HG03060 (cell line): ENCODE results near the gene ASL.
A peak's percentile ranks its signal among the peaks of the same experiment; 100 is the strongest.
"Not testable (repeated sequence)": the region's sequence is repeated elsewhere in the genome, so short reads cannot be mapped to it uniquely, and the experiment has no call there.

Experiments used
- ATAC-seq: cut with Tn5 transposase; IDR thresholded peaks from one replicate; pipeline ENCODE4 v1.9.1; 2021; ENCODE audit warnings: low read depth, moderate number of reproducible peaks; ENCODE audit not compliant: unreplicated experiment

The ASL gene

GRCh38 chr7:66072208-66072607 lies 3.4 kb upstream of the ASL start:
- not testable (repeated sequence) for ATAC-seq

GRCh38 chr7:66076462-66077329 lies 1.1 kb downstream of the ASL start:
- ATAC-seq: no peak

DNA sequence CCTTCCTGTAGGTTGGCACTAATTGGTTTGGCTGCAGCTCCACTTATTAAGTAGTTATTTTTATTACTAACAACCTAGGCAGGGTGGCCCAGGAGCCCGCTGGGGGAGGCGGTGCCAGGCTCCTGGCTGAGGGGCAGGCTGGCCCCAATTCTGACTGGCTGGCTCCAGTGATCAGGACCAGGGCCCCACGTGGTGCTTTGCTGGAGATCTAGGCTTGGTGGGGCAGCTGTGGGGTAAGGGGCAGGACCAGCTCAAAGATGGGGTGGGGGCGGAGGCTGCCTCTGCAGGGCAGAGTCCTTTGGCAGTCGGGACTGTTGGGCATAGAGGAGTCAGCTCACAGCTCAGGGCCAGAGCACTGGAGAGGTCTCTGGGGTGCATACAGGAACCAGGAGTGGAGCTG lies 2.4 kb downstream of the ASL start:
- no peak for ATAC-seq

DNA sequence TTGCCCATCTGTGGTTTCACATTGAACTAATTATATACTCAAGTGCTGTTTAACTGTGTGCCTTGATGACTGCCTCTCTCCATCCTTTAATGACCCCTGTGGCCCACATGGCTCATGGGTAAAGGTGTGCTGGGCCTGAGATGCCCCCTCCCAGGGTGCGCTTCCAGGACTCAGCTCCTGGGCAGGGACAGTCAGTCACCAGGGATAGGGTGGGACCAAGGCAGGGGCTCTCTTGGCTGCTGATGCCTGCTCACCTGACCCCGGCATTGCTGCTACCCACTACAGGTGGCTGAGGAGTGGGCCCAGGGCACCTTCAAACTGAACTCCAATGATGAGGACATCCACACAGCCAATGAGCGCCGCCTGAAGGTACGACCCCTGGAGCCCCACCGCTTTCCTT lies 6.5 kb downstream of the ASL start:
- ATAC-seq: no peak

DNA sequence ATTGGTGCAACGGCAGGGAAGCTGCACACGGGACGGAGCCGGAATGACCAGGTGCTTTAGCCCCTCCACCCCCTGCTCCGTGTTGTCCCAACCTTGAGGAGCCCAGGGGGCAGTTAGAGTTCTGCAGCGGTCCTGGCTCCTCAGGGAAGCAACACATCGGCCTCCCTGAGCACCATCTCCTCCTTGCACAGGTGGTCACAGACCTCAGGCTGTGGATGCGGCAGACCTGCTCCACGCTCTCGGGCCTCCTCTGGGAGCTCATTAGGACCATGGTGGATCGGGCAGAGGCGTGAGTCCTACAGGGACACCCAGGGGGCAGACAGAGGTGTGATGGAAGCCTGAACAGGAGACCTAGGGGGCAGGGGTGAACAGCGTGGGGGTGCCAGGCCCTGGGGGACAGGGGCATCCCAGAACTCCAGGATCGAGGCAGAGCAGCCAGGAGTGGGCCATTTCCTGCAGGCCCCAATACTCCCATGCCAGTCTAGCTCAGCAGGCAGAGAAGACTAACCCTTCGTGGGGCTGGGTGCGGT lies 7.3 kb downstream of the ASL start:
- no peak for ATAC-seq

DNA sequence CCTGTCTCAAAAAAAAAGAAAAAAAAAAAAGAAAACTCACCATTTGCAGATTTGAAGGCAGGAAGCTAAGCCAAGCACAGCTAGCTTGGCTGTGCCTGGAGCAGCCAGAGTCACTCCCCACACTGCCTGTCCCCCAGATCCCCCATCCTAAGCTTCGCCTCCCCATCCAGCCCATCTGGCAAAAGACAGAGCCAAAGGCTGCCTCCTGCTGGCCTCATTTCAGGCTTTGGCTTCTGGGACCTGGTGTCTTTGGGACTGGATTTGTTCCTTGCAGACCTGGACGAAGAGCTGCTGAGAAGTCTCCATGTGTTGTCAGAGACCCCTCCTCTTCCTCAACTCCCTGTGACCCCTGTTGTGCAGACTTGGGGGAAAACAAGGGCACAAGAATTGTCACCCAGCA lies 8.1 kb downstream of the ASL start:
- no peak for ATAC-seq

DNA sequence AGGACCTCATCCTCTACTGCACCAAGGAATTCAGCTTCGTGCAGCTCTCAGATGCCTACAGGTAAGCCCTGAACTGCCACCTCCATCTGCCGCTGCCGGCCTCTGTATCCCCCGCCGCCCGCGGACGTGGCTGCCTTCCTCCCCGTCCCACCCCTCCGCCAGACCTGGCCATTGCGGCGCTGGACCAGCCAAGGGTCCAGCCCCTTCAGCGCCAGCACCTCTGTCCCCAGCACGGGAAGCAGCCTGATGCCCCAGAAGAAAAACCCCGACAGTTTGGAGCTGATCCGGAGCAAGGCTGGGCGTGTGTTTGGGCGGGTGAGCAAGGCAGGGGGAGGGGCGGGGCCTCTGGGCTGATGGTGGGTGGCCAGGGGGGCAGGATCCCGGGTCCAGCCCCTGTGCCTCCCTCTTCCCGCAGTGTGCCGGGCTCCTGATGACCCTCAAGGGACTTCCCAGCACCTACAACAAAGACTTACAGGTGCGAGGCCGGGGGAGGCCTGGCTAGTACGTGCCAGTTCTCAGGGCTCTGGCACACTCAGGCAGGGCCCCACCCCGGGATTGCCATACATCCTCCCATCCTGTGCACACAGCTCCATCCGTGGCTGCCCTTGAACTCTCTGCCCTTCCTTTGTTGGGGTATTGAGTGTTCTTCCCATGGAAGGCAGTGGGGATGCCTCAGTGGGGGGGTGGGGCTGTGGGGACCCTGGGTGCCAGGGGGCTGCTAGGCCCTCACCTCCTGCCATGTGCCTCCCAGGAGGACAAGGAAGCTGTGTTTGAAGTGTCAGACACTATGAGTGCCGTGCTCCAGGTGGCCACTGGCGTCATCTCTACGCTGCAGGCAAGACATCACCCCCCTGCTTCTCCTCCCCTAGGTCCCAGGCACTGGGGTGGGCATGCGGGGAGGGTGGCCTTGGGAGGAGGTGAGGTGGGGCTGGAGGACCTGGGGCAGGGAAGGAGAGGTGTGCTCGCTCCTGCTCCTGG lies 13.5 kb downstream of the ASL start:
- ATAC-seq: no peak

GRCh38 chr7:66092654-66093053 lies 17.0 kb downstream of the ASL start:
- ATAC-seq: no peak

GRCh38 chr7:66095010-66095409 lies 19.4 kb downstream of the ASL start:
- ATAC-seq: no peak

DNA sequence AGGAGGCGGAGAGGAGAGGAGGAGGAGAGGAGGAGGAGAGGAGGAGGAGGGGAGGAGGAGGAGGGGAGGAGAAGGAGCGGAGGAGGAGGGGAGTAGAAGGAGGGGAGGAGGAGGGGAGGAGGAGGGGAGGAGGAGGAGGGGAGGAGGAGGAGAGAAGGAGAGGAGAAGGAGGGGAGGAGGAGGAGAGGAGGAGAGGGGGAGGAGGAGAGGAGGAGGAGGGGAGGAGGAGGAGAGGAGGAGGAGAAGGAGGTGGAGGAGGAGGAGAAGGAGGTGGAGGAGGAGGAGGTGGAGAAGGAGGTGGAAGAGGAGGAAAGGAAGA lies 23.6 kb downstream of the ASL start:
- ATAC-seq: no peak

DNA sequence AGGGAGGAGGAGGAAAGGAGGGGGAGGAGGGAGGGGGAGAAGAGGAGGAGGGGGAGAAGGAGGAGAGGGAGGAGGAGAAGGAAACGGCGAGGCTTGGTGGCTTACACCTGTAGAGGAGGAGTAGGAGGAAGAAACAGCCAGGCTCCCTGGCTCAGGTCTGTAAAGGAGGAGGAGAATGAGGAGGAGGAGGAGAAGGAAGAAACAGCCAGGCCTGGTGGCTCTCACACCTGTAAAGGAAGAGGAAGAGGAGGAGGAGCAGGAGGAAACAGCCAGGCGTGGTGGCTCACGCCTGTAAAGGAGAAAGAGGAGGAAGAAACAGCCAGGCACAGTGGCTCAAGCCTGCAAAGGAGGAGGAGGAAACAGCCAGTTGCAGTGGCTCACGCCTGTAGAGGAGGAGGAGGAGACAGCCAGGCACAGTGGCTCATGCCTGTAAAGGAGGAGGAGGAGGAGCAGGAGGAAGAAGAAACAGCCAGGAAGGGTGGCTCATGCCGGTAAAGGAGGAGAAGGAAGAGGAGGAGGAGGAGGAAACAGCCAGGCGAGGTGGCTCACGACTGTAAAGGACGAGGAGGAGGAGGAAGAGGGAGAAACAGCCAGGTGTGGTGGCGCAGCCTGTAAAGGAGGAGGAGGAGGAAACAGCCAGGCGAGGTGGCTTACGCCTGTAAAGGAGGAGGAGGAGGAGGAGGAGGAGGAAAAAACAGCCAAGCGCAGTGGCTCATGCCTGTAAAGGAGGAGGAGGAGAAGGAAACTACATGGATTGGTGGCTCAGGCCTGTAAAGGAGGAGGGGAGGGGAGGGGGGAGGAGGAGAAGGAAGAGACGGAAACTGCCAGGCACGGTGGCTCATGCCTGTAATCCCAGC lies 24.2 kb downstream of the ASL start:
- no peak for ATAC-seq

DNA sequence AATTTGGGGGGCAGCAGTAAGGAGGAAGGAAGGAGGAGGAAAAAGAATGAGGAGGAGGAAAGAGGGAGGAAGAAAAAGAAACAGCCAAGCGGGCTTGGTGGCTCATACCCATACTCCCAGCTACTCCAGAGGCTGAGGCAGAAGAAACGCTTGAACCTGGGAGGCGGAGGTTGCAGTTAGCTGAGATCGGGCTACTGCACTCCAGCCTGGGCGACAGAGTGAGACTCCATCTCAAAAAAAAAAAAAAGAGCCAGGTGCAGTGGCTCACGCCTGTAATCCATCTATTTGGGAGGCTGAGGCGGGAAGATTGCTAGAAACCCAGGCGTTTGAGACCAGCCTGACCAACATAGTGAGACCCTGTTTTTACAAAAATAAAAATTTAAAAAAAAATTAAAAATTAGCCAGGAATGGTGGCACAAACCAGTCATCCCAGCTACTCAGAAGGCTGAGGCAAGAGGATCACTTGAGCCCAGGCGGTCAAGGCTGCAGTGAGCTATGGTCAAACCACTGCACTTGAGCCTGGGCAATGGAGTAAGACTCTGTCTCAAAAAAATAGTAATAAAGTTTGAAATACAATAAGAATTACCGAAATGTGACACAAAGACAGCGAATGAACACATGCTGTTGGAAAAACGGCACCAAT lies 24.9 kb downstream of the ASL start:
- no peak for ATAC-seq

DNA sequence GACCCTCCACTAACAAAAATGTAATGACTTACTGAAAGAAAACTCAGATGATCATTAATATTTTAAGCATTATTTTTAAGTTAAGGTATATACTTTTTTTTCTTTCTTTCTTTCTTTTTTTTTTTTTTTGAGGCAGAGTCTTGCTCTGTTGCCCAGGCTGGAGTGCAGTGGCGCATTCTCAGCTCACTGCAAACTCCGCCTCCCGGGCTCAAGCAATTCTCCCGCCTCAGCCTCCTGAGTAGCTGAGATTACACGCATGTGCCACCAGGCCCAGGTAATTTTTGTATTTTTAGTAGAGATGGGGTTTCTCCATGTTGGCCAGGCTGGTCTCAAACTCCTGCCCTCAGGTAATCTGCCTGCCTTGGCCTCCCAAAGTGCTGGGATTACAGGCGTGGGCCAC lies 26.5 kb downstream of the ASL start:
- not testable (repeated sequence) for ATAC-seq

DNA sequence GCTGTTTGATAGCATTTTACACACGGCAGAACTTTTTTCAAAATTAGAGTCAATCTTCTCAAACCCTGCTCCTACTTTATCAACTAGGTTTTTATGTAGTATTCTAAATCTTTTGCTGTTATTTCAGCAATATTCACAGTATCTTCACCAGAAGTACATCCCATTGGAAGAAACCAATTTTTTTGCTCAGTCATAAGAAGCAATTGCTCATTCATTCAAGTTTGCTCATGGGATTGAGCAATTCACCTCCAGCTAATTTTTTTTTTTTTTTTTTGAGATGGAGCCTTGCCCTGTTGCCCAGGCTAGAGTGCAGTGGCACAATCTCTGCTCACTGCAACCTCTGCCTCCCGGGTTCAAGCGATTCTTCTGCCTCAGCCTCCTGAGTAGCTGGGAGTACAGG lies 28.4 kb downstream of the ASL start:
- ATAC-seq: not testable (repeated sequence)

DNA sequence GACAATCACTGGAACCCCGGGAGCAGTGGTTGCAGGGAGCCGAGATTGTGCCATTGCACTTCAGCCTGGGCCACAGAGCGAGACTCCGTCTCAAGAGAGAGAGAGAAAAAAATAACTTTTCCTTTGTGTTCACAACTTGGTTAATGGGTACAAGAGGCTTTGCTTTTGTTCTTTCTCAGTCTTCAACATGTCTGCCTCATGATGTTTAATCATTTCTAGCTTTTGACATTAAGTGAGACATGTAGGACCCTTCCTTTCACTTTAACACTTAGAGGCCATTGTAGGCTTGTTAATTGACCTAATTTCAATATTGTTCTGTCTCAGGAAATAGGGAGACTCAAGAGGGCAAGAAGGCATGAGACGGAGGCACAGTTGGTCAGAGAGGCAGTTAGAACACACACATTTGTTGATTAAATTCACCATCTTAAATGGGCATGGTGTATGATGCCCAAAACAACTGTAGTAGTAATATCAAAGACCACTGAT lies 29.7 kb downstream of the ASL start:
- ATAC-seq: no peak

- ATAC-seq: not testable (repeated sequence)
Measured at GRCh38 chr7:66108410-66108809, 32.8 kb downstream of the ASL start.

GRCh38 chr7:66110856-66111255 lies 35.2 kb downstream of the ASL start:
- no peak for ATAC-seq

GRCh38 chr7:66114743-66115649 lies 39.4 kb downstream of the ASL start, which contains the start of gene CRCP:
Gene CRCP (plus strand): TSS chr7:66114847. CDS start chr7:66114963, 116 bp downstream.
- ATAC-seq: peak; percentile 73
